Stimulated activated CD8-positive, alpha-beta memory T cell treated with anti-CD3 and anti-CD28 coated beads, Interleukin-4, amount 100 ng/mL, for 4 hours (primary cell): ENCODE results near the gene RPL13.
"Not testable (repeated sequence)": the region's sequence is repeated elsewhere in the genome, so short reads cannot be mapped to it uniquely, and the experiment has no call there.

Experiments
- DNase-seq, 2 donors: peaks; one replicate each; pipeline ENCODE4 v3.0.0-alpha.2; 2020; ENCODE audit warnings: low read depth in 2 of 2, low spot score in 1 of 2

The RPL13 gene

GRCh38 chr16:89562939-89563338 is 2.5 kb downstream of the RPL13 start:
- no peak for DNase-seq

- no peak for DNase-seq
Measured at GRCh38 chr16:89563639-89564392, 3.3 kb downstream of the RPL13 start.

GRCh38 chr16:89564476-89565255 is 4.2 kb downstream of the RPL13 start:
- no peak for DNase-seq

GRCh38 chr16:89565256-89565505 is 4.7 kb downstream of the RPL13 start:
- DNase-seq: no peak

GRCh38 chr16:89565506-89566372 is 5.3 kb downstream of the RPL13 start:
- DNase-seq: no peak

- no peak for DNase-seq
Measured at GRCh38 chr16:89567656-89568594, 7.4 kb downstream of the RPL13 start.

GRCh38 chr16:89569506-89570341 is 9.2 kb downstream of the RPL13 start:
- no peak for DNase-seq

- DNase-seq: no peak
Measured at GRCh38 chr16:89570342-89570923, 10.0 kb downstream of the RPL13 start.

- DNase-seq: not testable (repeated sequence)
Measured at GRCh38 chr16:89570983-89571598, 10.6 kb downstream of the RPL13 start.

- no peak for DNase-seq
Measured at GRCh38 chr16:89571636-89572035, 11.2 kb downstream of the RPL13 start.

GRCh38 chr16:89572073-89572484 is 11.6 kb downstream of the RPL13 start:
- no peak for DNase-seq

GRCh38 chr16:89572485-89573205 is 12.2 kb downstream of the RPL13 start:
- no peak for DNase-seq

GRCh38 chr16:89573826-89574680 is 13.6 kb downstream of the RPL13 start:
- DNase-seq: no peak

GRCh38 chr16:89574681-89575246 is 14.3 kb downstream of the RPL13 start:
- DNase-seq: no peak

- DNase-seq: no peak
Measured at GRCh38 chr16:89575247-89576152, 15.0 kb downstream of the RPL13 start, which contains the start of gene CPNE7. Gene CPNE7, plus strand, starts transcription at chr16:89575758. Its CDS starts 140 bp downstream, at chr16:89575898.
